IPS DF 4.7 (cell line): ENCODE data around the gene CBR3.

Source experiments
- DNase-seq: peaks from one replicate; pipeline ENCODE4 v3.0.0-alpha.2; 2013; ENCODE audit warnings: low spot score; ENCODE audit errors: extremely low read depth

The CBR3 gene

DNA sequence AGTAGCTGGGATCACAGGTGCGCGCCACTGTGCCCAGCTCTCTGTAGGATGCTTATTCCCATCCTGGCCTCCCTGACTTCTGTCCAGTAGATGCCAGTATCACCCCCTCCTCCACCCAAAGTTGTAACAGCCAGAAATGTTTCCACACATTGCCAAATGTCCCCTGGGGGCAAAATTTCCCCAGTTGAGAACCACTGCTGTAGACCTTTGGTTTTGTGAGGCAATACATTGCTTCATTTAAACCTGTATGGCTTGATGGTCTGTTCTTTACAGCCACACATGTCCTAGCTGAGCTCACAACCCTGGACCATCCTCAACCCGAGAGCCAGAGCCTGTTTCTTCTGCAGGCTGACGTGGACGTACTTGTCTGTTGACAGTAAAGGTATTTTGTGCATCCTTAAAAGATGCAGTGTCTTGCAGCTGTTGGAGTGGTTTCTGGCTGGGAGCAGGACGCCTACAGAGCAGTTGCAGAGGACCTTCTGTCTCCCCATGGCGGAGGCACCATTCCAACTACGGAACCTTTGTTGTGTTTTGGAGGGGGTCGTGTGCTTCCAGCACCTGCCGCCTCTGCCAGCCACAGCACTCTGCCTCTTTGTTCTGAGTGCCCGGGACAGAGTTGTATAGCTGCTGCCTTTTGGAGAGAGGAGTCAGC is 48.4 kb downstream of the CBR3 start:
- no peak for DNase-seq

DNA sequence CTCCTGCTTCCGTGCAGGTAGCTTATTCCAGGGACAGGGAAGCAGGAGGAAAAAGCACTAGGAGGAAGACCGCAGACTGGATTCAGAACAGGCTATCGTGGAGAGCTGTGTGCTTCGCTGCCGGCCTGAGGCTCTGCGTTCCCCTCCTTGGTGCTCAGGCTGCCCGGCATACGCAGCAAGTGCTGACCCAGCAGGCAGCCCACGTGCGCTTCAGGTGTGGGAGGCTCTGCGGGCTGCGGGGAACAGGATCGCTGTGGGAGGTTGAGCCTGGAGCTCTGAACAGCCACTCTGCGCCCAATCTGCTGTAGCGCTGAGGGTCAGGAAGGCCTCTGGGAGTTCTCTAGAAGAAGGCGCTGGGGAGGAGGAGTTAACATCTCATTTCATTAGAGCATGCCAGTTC is 49.7 kb downstream of the CBR3 start:
- DNase-seq, result no peak

DNA sequence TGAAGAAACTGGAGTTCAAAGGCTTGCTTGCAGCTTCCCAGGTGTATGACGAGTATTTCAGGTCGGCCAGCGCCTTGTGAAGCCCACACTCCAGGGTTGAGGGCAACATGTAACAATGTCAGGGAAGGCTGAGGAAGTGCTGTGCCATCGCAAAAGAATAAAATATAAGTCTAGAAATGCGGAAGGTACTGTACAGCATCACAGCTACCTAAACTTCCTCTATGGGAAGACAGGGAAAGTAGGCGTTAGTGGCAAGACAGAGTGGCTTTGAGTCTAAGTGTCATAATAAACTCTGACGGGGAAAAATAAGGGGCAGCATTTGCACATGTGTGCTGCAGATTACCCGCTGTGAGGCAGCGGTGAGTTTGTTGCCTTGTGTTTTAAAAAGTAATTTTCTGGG is 50.6 kb downstream of the CBR3 start:
- no peak for DNase-seq

GRCh38 chr21:36186081-36186480 is 51.2 kb downstream of the CBR3 start:
- no peak for DNase-seq

DNA sequence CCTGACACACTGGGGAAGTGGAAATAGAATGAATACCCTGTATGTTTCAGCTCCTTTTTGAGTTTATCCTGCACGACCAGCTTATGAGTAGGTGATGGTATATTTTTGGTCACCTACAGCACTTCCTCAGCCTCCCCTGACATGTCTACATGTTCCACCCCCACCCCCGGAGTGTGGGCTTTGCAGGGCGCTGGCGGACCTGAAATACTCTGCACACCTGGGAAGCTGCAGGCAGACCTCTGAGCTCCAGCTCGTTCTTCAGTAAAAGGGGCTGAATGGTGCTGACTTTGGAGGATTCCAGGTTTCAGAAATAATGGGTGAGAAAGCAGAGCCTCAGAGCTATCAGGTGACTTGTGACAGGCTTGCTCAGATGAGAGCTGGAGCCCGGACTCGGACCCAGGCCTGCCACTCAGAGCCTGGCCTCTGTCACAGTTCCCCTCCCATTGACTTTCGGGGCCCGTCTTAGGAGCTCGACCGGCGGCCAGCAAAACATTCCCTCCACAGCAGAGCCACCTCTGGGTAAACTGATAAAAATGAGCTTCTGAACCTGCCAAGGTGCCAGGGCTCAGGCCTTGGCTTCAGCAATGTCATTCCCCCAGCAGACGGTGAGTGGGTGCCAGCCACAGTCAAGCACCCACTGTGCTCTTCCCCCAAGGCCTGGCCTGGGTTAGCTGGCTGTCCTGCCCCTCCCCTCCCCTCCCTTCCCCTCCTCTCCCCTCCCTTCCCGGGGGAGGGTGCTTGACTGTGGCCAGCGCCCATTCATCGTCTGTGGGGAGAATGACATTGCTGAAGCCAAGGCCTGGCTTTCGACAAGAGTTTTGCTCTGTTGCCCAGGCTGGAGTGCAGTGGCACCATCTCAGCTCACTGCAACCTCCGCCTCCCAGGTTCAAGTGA is 51.9 kb downstream of the CBR3 start:
- no peak for DNase-seq

DNA sequence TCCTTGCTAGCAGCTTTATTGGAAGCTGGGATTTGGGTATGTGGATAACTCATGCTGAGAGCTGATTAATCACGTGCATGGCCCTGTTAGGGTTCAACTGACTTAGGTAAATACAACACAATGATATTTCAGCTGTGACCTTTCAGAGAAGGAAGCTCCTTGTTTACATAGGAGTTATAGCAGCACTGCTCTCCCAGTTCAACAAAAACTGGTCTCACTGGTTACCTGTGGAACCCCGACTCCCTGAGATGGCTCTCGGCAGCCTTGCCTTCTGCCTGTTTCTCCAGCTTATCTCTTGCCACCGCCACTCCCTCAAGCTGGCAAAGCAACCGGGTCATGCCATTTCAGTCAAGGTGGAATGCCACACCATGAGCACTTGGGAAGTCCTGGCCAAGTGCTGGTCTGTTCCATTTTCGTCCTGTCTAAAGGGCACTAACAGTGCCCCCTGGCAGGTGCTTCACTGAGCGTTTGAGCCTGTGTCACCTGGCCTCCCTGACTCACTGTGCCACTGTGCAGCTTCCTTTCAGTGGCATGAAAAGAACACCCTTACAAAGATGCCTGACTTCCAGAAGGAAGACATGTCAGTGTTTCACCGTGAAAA is 53.3 kb downstream of the CBR3 start:
- no peak for DNase-seq

- DNase-seq, result no peak
Measured at GRCh38 chr21:36188937-36189336, 54.1 kb downstream of the CBR3 start.

GRCh38 chr21:36190736-36191135 is 55.9 kb downstream of the CBR3 start:
- DNase-seq, result no peak

GRCh38 chr21:36193200-36193599 is 58.3 kb downstream of the CBR3 start:
- no peak for DNase-seq

DNA sequence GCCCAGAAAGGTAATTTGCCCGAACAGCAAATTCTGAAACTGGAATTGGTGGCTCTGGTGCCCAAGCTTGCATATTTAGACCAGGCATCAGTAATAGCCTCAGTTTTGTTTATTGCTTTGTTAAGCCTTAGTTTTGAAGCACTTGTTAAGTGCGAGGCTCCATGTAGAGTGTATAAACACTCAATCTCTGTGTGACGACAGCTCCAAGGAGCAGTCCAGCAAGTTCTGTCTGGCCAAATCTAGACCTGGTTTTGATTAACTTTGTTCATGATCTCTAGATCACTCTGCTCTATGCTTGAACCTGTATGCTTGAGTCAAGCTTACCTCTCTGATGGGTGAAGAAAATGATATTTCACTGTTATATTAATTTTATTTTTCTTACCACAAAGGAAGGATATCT is 59.1 kb downstream of the CBR3 start:
- no peak for DNase-seq

- DNase-seq, result no peak
Measured at GRCh38 chr21:36195613-36196012, 60.7 kb downstream of the CBR3 start.
